ENCODE results near the gene COPS7A.
"Not testable (repeated sequence)": the region's sequence is repeated elsewhere in the genome, so short reads cannot be mapped to it uniquely, and the experiment has no call there.

GRCh38 chr12:6742080-6742479 is 18.2 kb downstream of the COPS7A start:
- TF ChIP-seq ZNF274 (IDR thresholded peaks at IDR 0.05; ENCODE audit: low read depth, low read length); POLR2AphosphoS5 (IDR thresholded peaks at IDR 0.05; ENCODE audit: low read depth, low read length); POLR2A (IDR thresholded peaks at IDR 0.05; ENCODE audit: borderline replicate concordance, extremely low read depth, insufficient read depth, insufficient read length); TCF7L2 (IDR thresholded peaks at IDR 0.05; ENCODE audit: borderline replicate concordance, extremely low read depth, insufficient read depth, insufficient read length): not testable (repeated sequence)

Data from HCT116 (cell line).